ENCODE data around the gene CRISPLD2. TPM values are rescaled to one million over a fixed set of nuclear protein-coding genes. Genes with fewer than 3 reads are reported as not detected.
A peak's percentile ranks its signal among the peaks of the same experiment; 100 is the strongest.

CRISPLD2 gene
- total RNA-seq, 1 experiment from 2014 or later = 9.4 TPM

GRCh38 chr16:84827131-84827574, 7.4 kb downstream of the CRISPLD2 start:
- H3K4me1 Mint-ChIP-seq = peaks cover 8% of the 10 kb centered on the region
- DNase-seq (ENCODE audit: low spot score) (no peak), ATAC-seq (no peak; the same call in 1 of the 2 replicates)
- CTCF ChIA-PET = interaction anchor here (1.4 to 1.8 kb wide), 2 partner anchors 99 to 125 kb away, joined by 4 read pairs; no protein-coding TSS in a partner anchor
- H3K9me3 Mint-ChIP-seq = peaks cover 3% of the 10 kb centered on the region; the same call in 1 of the 2 replicates
- H3K27me3 Mint-ChIP-seq (ENCODE audit: low read depth) = peaks cover 5% of the 10 kb centered on the region
- POLR2A ChIA-PET = interaction anchor here (0.6 kb wide), 1 partner anchor 30 kb away, joined by 4 read pairs; no protein-coding TSS in a partner anchor
- TF ChIP-seq NFE2L1 (CRISPR knock-in tag; IDR thresholded peaks at IDR 0.05) (no peak), ATF1 (CRISPR knock-in tag; IDR thresholded peaks at IDR 0.05) (no peak), ETV6 (CRISPR knock-in tag; IDR thresholded peaks at IDR 0.05) (no peak), ZNF396 (CRISPR knock-in tag; IDR thresholded peaks at IDR 0.05; ENCODE audit: borderline replicate concordance) (no peak), ZNF317 (CRISPR knock-in tag; IDR thresholded peaks at IDR 0.05; ENCODE audit: borderline replicate concordance, low read depth) (no peak), SMAD4 (CRISPR knock-in tag; IDR thresholded peaks at IDR 0.05) (no peak), ARID4B (CRISPR knock-in tag; IDR thresholded peaks at IDR 0.05; ENCODE audit: borderline replicate concordance) (no peak), ZBTB21 (CRISPR knock-in tag; IDR thresholded peaks at IDR 0.05; ENCODE audit: borderline replicate concordance) (no peak), FOXK1 (CRISPR knock-in tag; IDR thresholded peaks at IDR 0.05) (no peak), EMX1 (CRISPR knock-in tag; IDR thresholded peaks at IDR 0.05) (no peak), ZNF121 (CRISPR knock-in tag; IDR thresholded peaks at IDR 0.05) (no peak), ZMAT4 (CRISPR knock-in tag; IDR thresholded peaks at IDR 0.05) (no peak), KAT7 (CRISPR knock-in tag; IDR thresholded peaks at IDR 0.05; ENCODE audit: borderline replicate concordance) (no peak), ZNF416 (CRISPR knock-in tag; IDR thresholded peaks at IDR 0.05) (no peak)
- TF ChIP-seq, protein P1, sequence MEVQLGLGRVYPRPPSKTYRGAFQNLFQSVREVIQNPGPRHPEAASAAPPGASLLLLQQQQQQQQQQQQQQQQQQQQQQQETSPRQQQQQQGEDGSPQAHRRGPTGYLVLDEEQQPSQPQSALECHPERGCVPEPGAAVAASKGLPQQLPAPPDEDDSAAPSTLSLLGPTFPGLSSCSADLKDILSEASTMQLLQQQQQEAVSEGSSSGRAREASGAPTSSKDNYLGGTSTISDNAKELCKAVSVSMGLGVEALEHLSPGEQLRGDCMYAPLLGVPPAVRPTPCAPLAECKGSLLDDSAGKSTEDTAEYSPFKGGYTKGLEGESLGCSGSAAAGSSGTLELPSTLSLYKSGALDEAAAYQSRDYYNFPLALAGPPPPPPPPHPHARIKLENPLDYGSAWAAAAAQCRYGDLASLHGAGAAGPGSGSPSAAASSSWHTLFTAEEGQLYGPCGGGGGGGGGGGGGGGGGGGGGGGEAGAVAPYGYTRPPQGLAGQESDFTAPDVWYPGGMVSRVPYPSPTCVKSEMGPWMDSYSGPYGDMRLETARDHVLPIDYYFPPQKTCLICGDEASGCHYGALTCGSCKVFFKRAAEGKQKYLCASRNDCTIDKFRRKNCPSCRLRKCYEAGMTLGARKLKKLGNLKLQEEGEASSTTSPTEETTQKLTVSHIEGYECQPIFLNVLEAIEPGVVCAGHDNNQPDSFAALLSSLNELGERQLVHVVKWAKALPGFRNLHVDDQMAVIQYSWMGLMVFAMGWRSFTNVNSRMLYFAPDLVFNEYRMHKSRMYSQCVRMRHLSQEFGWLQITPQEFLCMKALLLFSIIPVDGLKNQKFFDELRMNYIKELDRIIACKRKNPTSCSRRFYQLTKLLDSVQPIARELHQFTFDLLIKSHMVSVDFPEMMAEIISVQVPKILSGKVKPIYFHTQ (CRISPR knock-in tag; IDR thresholded peaks at IDR 0.05) = no peak
- TF ChIP-seq, protein P2, sequence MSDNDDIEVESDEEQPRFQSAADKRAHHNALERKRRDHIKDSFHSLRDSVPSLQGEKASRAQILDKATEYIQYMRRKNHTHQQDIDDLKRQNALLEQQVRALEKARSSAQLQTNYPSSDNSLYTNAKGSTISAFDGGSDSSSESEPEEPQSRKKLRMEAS (CRISPR knock-in tag; IDR thresholded peaks at IDR 0.05) = no peak
- H3K27ac Mint-ChIP-seq = peak overlapping the region; percentile 70; the same call in 1 of the 2 replicates
- no peaks in the 10 kb centered on the region for H3K36me3 Mint-ChIP-seq
- H3K4me3 Mint-ChIP-seq = no peak overlapping the region

DNA sequence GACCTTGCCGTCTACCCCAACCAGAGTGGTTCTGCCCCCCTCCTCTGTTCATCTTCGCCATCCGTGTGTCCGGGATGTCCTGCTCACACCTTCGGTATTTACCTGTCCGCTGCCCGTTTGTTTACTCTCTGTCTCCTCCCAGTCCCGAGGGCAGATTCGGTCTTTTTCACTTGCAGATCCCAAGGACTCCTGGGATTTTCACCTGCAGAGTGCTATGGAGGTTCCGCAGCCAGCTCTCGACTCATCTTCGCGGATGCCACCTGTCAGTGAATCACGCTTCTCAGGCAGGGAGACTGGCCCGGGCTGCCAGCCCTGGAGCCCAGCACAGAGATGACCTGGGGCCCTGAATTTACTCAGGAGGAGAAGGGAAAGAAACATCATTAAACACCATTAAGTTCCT, 8.1 kb downstream of the CRISPLD2 start:
- Mint-ChIP-seq H3K27me3 (ENCODE audit: low read depth) (no peaks in the 10 kb centered on the region), H3K4me3 (no peak overlapping the region), H3K4me1 (peaks cover 8% of the 10 kb centered on the region), H3K36me3 (no peaks in the 10 kb centered on the region), H3K9me3 (peaks cover 3% of the 10 kb centered on the region; the same call in 1 of the 2 replicates), H3K27ac (no peak overlapping the region; the same call in 1 of the 2 replicates)
- ChIA-PET CTCF (interaction anchor here (1.3 kb wide), 1 partner anchor 205 kb away, joined by 3 read pairs; no protein-coding TSS in a partner anchor), POLR2A (interaction anchor here (0.6 kb wide), 1 partner anchor 31 kb away, joined by 4 read pairs; no protein-coding TSS in a partner anchor)
- ATAC-seq (no peak), DNase-seq (ENCODE audit: low spot score) (no peak)
- TF ChIP-seq, protein P3, sequence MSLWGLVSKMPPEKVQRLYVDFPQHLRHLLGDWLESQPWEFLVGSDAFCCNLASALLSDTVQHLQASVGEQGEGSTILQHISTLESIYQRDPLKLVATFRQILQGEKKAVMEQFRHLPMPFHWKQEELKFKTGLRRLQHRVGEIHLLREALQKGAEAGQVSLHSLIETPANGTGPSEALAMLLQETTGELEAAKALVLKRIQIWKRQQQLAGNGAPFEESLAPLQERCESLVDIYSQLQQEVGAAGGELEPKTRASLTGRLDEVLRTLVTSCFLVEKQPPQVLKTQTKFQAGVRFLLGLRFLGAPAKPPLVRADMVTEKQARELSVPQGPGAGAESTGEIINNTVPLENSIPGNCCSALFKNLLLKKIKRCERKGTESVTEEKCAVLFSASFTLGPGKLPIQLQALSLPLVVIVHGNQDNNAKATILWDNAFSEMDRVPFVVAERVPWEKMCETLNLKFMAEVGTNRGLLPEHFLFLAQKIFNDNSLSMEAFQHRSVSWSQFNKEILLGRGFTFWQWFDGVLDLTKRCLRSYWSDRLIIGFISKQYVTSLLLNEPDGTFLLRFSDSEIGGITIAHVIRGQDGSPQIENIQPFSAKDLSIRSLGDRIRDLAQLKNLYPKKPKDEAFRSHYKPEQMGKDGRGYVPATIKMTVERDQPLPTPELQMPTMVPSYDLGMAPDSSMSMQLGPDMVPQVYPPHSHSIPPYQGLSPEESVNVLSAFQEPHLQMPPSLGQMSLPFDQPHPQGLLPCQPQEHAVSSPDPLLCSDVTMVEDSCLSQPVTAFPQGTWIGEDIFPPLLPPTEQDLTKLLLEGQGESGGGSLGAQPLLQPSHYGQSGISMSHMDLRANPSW (CRISPR knock-in tag; conservative IDR thresholded peaks at IDR 0.05; ENCODE audit: low read depth) = no peak
- TF ChIP-seq JUN (CRISPR knock-in tag; IDR thresholded peaks at IDR 0.05) = no peak
- TF ChIP-seq ZNF138 (CRISPR knock-in tag; conservative IDR thresholded peaks at IDR 0.05) = no peak
- TF ChIP-seq, protein P4, sequence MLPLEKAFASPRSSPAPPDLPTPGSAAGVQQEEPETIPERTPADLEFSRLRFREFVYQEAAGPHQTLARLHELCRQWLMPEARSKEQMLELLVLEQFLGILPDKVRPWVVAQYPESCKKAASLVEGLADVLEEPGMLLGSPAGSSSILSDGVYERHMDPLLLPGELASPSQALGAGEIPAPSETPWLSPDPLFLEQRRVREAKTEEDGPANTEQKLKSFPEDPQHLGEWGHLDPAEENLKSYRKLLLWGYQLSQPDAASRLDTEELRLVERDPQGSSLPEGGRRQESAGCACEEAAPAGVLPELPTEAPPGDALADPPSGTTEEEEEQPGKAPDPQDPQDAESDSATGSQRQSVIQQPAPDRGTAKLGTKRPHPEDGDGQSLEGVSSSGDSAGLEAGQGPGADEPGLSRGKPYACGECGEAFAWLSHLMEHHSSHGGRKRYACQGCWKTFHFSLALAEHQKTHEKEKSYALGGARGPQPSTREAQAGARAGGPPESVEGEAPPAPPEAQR (CRISPR knock-in tag; IDR thresholded peaks at IDR 0.05) = no peak
- TF ChIP-seq, protein P5, sequence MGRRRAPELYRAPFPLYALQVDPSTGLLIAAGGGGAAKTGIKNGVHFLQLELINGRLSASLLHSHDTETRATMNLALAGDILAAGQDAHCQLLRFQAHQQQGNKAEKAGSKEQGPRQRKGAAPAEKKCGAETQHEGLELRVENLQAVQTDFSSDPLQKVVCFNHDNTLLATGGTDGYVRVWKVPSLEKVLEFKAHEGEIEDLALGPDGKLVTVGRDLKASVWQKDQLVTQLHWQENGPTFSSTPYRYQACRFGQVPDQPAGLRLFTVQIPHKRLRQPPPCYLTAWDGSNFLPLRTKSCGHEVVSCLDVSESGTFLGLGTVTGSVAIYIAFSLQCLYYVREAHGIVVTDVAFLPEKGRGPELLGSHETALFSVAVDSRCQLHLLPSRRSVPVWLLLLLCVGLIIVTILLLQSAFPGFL (CRISPR knock-in tag; IDR thresholded peaks at IDR 0.05; ENCODE audit: borderline replicate concordance) = no peak
- no peak for TF ChIP-seq TEAD4 (CRISPR knock-in tag; IDR thresholded peaks at IDR 0.05)
- no peak for TF ChIP-seq ZNF121 (CRISPR knock-in tag; IDR thresholded peaks at IDR 0.05)
- no peak for TF ChIP-seq SP1 (CRISPR knock-in tag; conservative IDR thresholded peaks at IDR 0.05)

Measured in WTC11 (cell line).